HL-60 (cell line): Measurements from ENCODE around the gene SNAI1.

Experiments used
- CTCF ChIP-seq: IDR thresholded peaks from one replicate; pipeline ENCODE4 v1.5.1; 2011; ENCODE audit warnings: low read length, control low read depth, inconsistent platforms; ENCODE audit not compliant: insufficient read depth
- POLR2AphosphoS5 ChIP-seq: IDR thresholded peaks from 2 replicates; pipeline ENCODE4 v1.6.1; 2012; ENCODE audit warnings: low read depth

- no peak for TF ChIP-seq CTCF
- TF ChIP-seq POLR2AphosphoS5: no peak
These were observed 44.3 kb upstream of the SNAI1 start for GRCh38 chr20:49938173-49939163.
